HepG2 (cell line): ENCODE results near the gene SMOC1. TPM values are rescaled to one million over a fixed set of nuclear protein-coding genes. Genes with fewer than 3 reads are reported as not detected.

Experiments used
- ATAC-seq: fragments of 200-7000 bp; cut with Tn5 transposase; 3 replicates; pipeline ENCODE4 v1.9.1; 2020; ENCODE audit warnings: mild to moderate bottlenecking, moderate library complexity
- BruUV-seq: library from RNA; stranded (reverse); fragments of 400-500 nt; replicated peaks from 2 replicates; lab custom pipeline; 2021; lab: Mats Ljungman, UMichigan
- CTCF ChIA-PET: fragments of 300-600 bp; formaldehyde crosslinking; extraction: SDS; loops from one replicate; lab custom pipeline; 2021; ENCODE audit warnings: low total read pairs, inconsistent platforms, low intra/inter-chr PET ratio; lab: Yijun Ruan, JAX
- POLR2A ChIA-PET: fragments of 350-600 bp; sonication (Branson Sonifier 250); formaldehyde crosslinking; loops from one replicate; lab custom pipeline; 2020; ENCODE audit warnings: antibody characterized with exemption, inconsistent platforms; lab: Yijun Ruan, JAX
- DNase-seq: peaks from one replicate; pipeline ENCODE4 v3.0.0-alpha.2; 2015; ENCODE audit warnings: low spot score
- FAIRE-seq: peaks from 3 replicates; lab custom pipeline; 2011; peaks lifted over from hg19 to GRCh38; lab: Jason Lieb, UNC
- H2AFZ ChIP-seq: one replicate; pipeline ENCODE4 v1.6.1; 2011; ENCODE audit warnings: low read length, inconsistent platforms
- H3K27ac ChIP-seq: fragments of 300-600 bp; 3 replicates; pipeline ENCODE4 v1.8.0; 2011; ENCODE audit warnings: mixed run types, mild to moderate bottlenecking, mixed read lengths, low read length, inconsistent platforms; ENCODE audit not compliant: insufficient read depth; ENCODE audit errors: extremely low read length
- H3K27me3 ChIP-seq, 2 experiments: fragments of 200-600 bp in 1 of 2; 2 replicates in 1 of 2; 3 replicates in 1 of 2; pipeline versions ENCODE4 v1.6.0 to v1.8.0; 2011; ENCODE audit warnings: low read length in 2 of 2, mild to moderate bottlenecking in 2 of 2, moderate library complexity in 2 of 2, inconsistent platforms in 1 of 2; ENCODE audit not compliant: insufficient read depth in 2 of 2, control insufficient read depth in 1 of 2
- H3K36me3 ChIP-seq, 2 experiments: fragments of 200-600 bp in 1 of 2; replicated peaks in 1 of 2; 2 replicates in 1 of 2; 3 replicates in 1 of 2; pipeline versions ENCODE4 v1.5.1 to v1.8.0; 2011; ENCODE audit warnings: low read length in 2 of 2, inconsistent platforms in 1 of 2; ENCODE audit not compliant: insufficient read depth in 2 of 2, control insufficient read depth in 1 of 2
- H3K4me1 ChIP-seq: 2 replicates; pipeline ENCODE4 v1.5.1; 2012; ENCODE audit warnings: low read length, inconsistent platforms; ENCODE audit not compliant: insufficient read depth
- H3K4me2 ChIP-seq: 2 replicates; pipeline ENCODE4 v1.6.0; 2011; ENCODE audit warnings: low read depth, low read length, inconsistent platforms
- H3K4me3 ChIP-seq, 3 experiments: fragments of 200-600 bp in 1 of 3; sonication (generic), shearing (Covaris generic) in 1 of 3; replicated peaks in 1 of 3; 2 replicates each; pipeline ENCODE4 v1.5.1; 2011 to 2016; ENCODE audit warnings: low read length in 3 of 3, inconsistent platforms in 2 of 3, low read depth in 2 of 3, mild to moderate bottlenecking in 2 of 3, control low read depth in 1 of 3, mixed read lengths in 1 of 3; ENCODE audit not compliant: insufficient read depth in 1 of 3
- H3K79me2 ChIP-seq: one replicate; pipeline ENCODE4 v1.6.1; 2011; ENCODE audit warnings: low read length, inconsistent platforms; ENCODE audit not compliant: insufficient read depth
- H3K9ac ChIP-seq: 2 replicates; pipeline ENCODE4 v1.6.0; 2011; ENCODE audit warnings: mild to moderate bottlenecking, low read depth, low read length, inconsistent platforms; ENCODE audit not compliant: insufficient read depth
- H3K9me3 ChIP-seq: 2 replicates; pipeline ENCODE4 v1.5.1; 2012; ENCODE audit warnings: mild to moderate bottlenecking, low read length
- H4K20me1 ChIP-seq: 2 replicates; pipeline ENCODE4 v1.6.0; 2011; ENCODE audit warnings: inconsistent platforms, mild to moderate bottlenecking, low read length, moderate library complexity; ENCODE audit not compliant: insufficient read depth
- BORCS8-MEF2B ChIP-seq: sonication (generic); formaldehyde crosslinking; IDR thresholded peaks from 2 replicates; pipeline ENCODE4 v1.8.0; 2022; ENCODE audit warnings: mild to moderate bottlenecking, missing genetic modification reagents
- FLYWCH1 ChIP-seq: sonication (generic); formaldehyde crosslinking; IDR thresholded peaks from 2 replicates; pipeline ENCODE4 v1.8.1; 2023; ENCODE audit warnings: mild to moderate bottlenecking, missing genetic modification reagents
- IKZF4 ChIP-seq: sonication (generic); formaldehyde crosslinking; IDR thresholded peaks from 2 replicates; pipeline ENCODE4 v1.5.1; 2020; ENCODE audit warnings: borderline replicate concordance, mild to moderate bottlenecking, low read depth, missing genetic modification reagents; ENCODE audit errors: not compliant biosample characterization
- NBN ChIP-seq: fragments of 450-650 bp; conservative IDR thresholded peaks from 2 replicates; pipeline ENCODE4 v1.6.1; 2017
- PHF8 ChIP-seq: sonication (generic); formaldehyde crosslinking; IDR thresholded peaks from 2 replicates; pipeline ENCODE4 v1.5.0; 2020; ENCODE audit warnings: missing genetic modification reagents
- POGZ ChIP-seq: sonication (generic); formaldehyde crosslinking; IDR thresholded peaks from 2 replicates; pipeline ENCODE4 v1.4.0; 2020; ENCODE audit warnings: mild to moderate bottlenecking, missing genetic modification reagents
- RFX1 ChIP-seq: fragments of 450-650 bp; IDR thresholded peaks from 2 replicates; pipeline ENCODE4 v1.6.1; 2017
- TEAD2 ChIP-seq: sonication (generic); formaldehyde crosslinking; IDR thresholded peaks from 2 replicates; pipeline ENCODE4 v1.9.0; 2021; ENCODE audit warnings: missing genetic modification reagents
- ZBTB7B ChIP-seq: sonication (generic); formaldehyde crosslinking; IDR thresholded peaks from 2 replicates; pipeline ENCODE4 v1.4.0; 2020; ENCODE audit warnings: missing genetic modification reagents
- ZSCAN12 ChIP-seq: sonication (generic); formaldehyde crosslinking; IDR thresholded peaks from 2 replicates; pipeline ENCODE4 v1.9.0; 2021; ENCODE audit warnings: mild to moderate bottlenecking, missing genetic modification reagents
- WGBS: methylation state at CpG from one replicate; pipeline ENCODE4 v1.1.6; 2017; ENCODE audit warnings: low lambda C conversion rate; 5-methylcytosine and 5-hydroxymethylcytosine counted together
- in situ Hi-C: cut with HindIII; loops from 2 replicates; pipeline ENCODE4 v1.10.0; 2017; ENCODE audit warnings: low pct_unique_long_range_greater_than_20kb; ENCODE audit not compliant: extremely low pct_ligation_motif_present
- intact Hi-C: fragments of 100-400 bp; cut with micrococcal nuclease; formaldehyde crosslinking; loops from one replicate; pipeline ENCODE4 v1.10.0; 2022; ENCODE audit not compliant: unreplicated experiment
- polyA plus RNA-seq, 8 experiments: library from polyadenylated mRNA; depleted of rRNA in 3 of 8; stranded (reverse) in 7 of 8; unstranded in 1 of 8; fragments of >200 nt; fragmentation: Illumina TruSeq in 4 of 8; extraction: Trizol in 4 of 8; gene quantifications; 2 replicates each; pipeline versions ENCODE4 v1.2.1 to v1.2.3, GENCODE V29; 2011 to 2016; ENCODE audit warnings: low read depth in 4 of 8, missing spikeins in 1 of 8, mixed read lengths in 1 of 8; ENCODE audit not compliant: insufficient read depth in 1 of 8
- total RNA-seq, 5 experiments: library from RNA; depleted of rRNA; stranded (reverse); fragments of >200 nt; fragmentation: Illumina TruSeq; extraction: Trizol; gene quantifications; 2 replicates each; pipeline ENCODE4 v1.2.3, GENCODE V29; 2016; ENCODE audit warnings: low read depth in 1 of 5
- TF ChIP-seq, protein P1 (sequence below): sonication (generic); formaldehyde crosslinking; conservative IDR thresholded peaks from 2 replicates; pipeline ENCODE4 v1.8.0; 2022; ENCODE audit warnings: missing genetic modification reagents
- TF ChIP-seq, protein P2 (sequence below): sonication (generic); formaldehyde crosslinking; IDR thresholded peaks from 2 replicates; pipeline ENCODE4 v1.4.0; 2020; ENCODE audit warnings: missing genetic modification reagents, borderline replicate concordance

The SMOC1 gene
- total and polyA plus RNA-seq, 2 of the 13 experiments (the other 11 are each of a cell fraction or from before 2014, with no cell fraction given): 17.8 to 35.6 TPM

DNA sequence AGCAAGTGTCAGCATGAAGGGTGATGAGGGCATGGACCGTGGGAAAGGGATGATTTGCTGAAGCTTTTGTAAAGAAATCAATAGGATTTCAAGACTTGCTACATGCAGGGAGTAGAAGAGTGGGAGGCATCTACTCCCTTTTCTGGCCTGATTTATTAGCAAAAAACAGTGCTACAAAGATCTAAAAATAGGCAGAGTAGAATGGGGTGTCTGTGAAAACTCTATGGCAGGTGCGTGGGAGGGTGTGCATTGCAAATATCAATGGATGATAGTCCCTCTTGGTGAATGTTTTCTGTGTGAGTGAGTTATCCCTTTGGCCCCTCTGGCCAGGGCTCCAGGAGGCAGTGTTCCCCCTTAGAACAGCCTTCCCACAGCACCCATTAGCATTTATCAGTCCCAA, 139.0 kb downstream of the SMOC1 start:
- no peaks in the 10 kb centered on the region for H4K20me1 ChIP-seq
- POLR2A ChIA-PET: no interaction called here
- FAIRE-seq: no peak
- TF ChIP-seq IKZF4 (CRISPR knock-in tag): no peak
- TF ChIP-seq FLYWCH1: no peak
- TF ChIP-seq ZSCAN12: no peak
- no peak for TF ChIP-seq PHF8 (CRISPR knock-in tag)
- TF ChIP-seq TEAD2 (CRISPR knock-in tag): no peak
- TF ChIP-seq, protein P1, sequence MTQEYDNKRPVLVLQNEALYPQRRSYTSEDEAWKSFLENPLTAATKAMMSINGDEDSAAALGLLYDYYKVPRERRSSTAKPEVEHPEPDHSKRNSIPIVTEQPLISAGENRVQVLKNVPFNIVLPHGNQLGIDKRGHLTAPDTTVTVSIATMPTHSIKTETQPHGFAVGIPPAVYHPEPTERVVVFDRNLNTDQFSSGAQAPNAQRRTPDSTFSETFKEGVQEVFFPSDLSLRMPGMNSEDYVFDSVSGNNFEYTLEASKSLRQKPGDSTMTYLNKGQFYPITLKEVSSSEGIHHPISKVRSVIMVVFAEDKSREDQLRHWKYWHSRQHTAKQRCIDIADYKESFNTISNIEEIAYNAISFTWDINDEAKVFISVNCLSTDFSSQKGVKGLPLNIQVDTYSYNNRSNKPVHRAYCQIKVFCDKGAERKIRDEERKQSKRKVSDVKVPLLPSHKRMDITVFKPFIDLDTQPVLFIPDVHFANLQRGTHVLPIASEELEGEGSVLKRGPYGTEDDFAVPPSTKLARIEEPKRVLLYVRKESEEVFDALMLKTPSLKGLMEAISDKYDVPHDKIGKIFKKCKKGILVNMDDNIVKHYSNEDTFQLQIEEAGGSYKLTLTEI (CRISPR knock-in tag): no peak
- TF ChIP-seq RFX1: no peak
- TF ChIP-seq POGZ (CRISPR knock-in tag): no peak
- no peak for TF ChIP-seq NBN
- TF ChIP-seq, protein P2, sequence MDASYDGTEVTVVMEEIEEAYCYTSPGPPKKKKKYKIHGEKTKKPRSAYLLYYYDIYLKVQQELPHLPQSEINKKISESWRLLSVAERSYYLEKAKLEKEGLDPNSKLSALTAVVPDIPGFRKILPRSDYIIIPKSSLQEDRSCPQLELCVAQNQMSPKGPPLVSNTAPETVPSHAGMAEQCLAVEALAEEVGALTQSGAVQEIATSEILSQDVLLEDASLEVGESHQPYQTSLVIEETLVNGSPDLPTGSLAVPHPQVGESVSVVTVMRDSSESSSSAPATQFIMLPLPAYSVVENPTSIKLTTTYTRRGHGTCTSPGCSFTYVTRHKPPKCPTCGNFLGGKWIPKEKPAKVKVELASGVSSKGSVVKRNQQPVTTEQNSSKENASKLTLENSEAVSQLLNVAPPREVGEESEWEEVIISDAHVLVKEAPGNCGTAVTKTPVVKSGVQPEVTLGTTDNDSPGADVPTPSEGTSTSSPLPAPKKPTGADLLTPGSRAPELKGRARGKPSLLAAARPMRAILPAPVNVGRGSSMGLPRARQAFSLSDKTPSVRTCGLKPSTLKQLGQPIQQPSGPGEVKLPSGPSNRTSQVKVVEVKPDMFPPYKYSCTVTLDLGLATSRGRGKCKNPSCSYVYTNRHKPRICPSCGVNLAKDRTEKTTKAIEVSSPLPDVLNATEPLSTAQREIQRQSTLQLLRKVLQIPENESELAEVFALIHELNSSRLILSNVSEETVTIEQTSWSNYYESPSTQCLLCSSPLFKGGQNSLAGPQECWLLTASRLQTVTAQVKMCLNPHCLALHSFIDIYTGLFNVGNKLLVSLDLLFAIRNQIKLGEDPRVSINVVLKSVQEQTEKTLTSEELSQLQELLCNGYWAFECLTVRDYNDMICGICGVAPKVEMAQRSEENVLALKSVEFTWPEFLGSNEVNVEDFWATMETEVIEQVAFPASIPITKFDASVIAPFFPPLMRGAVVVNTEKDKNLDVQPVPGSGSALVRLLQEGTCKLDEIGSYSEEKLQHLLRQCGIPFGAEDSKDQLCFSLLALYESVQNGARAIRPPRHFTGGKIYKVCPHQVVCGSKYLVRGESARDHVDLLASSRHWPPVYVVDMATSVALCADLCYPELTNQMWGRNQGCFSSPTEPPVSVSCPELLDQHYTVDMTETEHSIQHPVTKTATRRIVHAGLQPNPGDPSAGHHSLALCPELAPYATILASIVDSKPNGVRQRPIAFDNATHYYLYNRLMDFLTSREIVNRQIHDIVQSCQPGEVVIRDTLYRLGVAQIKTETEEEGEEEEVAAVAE (CRISPR knock-in tag): no peak
- no peak for TF ChIP-seq BORCS8-MEF2B (CRISPR knock-in tag)
- TF ChIP-seq ZBTB7B (CRISPR knock-in tag): no peak
- no peaks in the 10 kb centered on the region for H3K4me1 ChIP-seq
- H3K4me2 ChIP-seq: no peak overlapping the region
- no TSS peak for BruUV-seq
- peaks cover 18 to 45% of the 10 kb centered on the region in 2 experiments for H3K36me3 ChIP-seq
- no peak for DNase-seq
- H3K27ac ChIP-seq: no peak overlapping the region
- no peaks in the 10 kb centered on the region for H3K9me3 ChIP-seq
- no peak overlapping the region for H3K4me3 ChIP-seq
- no peak overlapping the region for H2AFZ ChIP-seq
- in situ Hi-C loops: loop anchor here (25.0 kb wide), 1 partner anchor 431 kb away; no protein-coding TSS in a partner anchor
- CTCF ChIA-PET: no interaction called here
- intact Hi-C loops: no loop called here
- no peaks in the 10 kb centered on the region for H3K79me2 ChIP-seq
- H3K27me3 ChIP-seq: no peaks in the 10 kb centered on the region
- WGBS: 100% methylated on average over 2 of the region's 2 CpGs
- no peak overlapping the region for H3K9ac ChIP-seq
- no peak for ATAC-seq
